Measurements from ENCODE around the gene FAM185A.

- no peak for TF ChIP-seq CTCF (IDR thresholded peaks at IDR 0.05; ENCODE audit: insufficient read depth, low read length)
- TF ChIP-seq REST (IDR thresholded peaks at IDR 0.05; ENCODE audit: insufficient replicate concordance, low read depth) = no peak
- TF ChIP-seq POLR2AphosphoS5 (IDR thresholded peaks at IDR 0.05; ENCODE audit: low read depth) = no peak
- no peak for TF ChIP-seq GABPA (IDR thresholded peaks at IDR 0.05; ENCODE audit: low read depth)
- no peak for TF ChIP-seq SPI1 (IDR thresholded peaks at IDR 0.05; ENCODE audit: borderline replicate concordance, low read depth)
Observed at GRCh38 chr7:102817616-102818573, 69.1 kb downstream of the FAM185A start.
